ENCODE results near the gene PLXNC1. TPM values are rescaled to one million over a fixed set of nuclear protein-coding genes. Genes with fewer than 3 reads are reported as not detected.

Gene PLXNC1
- polyA plus RNA-seq, 1 donor (not counting 4 experiments of a cell fraction or from before 2014, with no cell fraction given), result 0.17 TPM

DNA sequence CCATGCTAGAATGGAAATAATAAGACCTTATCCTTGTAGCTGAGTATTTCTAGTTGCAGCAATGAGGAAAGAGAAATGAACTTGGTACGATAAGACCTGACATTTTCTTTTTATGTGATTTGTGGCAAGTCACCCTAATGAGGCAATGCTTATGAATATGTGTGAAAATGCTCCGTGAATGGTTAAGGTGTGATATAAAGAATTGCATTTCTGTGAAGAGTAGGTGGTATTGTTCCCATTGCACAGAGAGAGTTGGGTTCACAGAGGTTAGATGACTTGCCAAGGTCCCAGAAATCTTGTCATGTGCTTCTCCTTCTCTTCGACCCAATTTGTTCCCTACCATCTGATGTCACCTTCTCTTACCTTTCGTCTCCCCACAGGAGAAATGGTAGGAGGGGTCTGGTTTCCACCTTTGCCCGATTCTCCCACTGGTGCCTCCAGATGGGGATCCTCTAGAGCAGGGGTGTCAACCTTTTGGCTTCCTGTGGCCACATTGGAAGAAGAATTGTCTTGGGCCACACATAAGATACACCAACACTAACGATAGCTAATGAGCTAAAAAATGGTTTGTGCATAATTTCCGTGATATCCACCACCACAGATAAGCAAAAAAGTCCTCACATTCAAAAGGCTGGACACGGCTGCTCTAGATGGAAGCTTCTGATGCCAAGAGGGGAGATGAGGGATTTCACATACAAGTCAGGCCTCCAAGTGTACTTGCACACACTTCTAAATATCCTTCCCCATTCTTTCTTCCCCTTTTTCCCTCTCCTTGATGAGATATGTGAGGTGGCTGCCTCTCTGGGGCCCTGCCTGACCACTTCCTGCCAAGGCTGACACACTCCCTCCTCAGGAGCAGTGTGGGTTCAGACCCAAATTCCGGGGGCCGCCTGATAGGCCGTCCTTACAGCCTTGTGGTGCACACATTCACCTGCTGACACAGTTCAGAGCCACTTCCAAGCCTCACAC, 96.1 kb downstream of the PLXNC1 start:
- dilution Hi-C loops (cut with MboI; ENCODE audit: extremely low pct_ligation_motif_present, low sequenced_read_pairs), result no loop called here
- Histone ChIP-seq H3K36me3 (ENCODE audit: control insufficient read depth in 2 of 2, extremely low read depth in 1 of 2, insufficient read depth in 2 of 2, low read length in 2 of 2) (no peaks in the 10 kb centered on the region), H3K27ac (ENCODE audit: control insufficient read depth, insufficient read depth, low read length) (no peak overlapping the region), H3K9me1 (ENCODE audit: control insufficient read depth, extremely low read depth, insufficient read depth, low read length) (no peaks in the 10 kb centered on the region), H3K79me2 (ENCODE audit: control insufficient read depth, insufficient read depth, low read length) (no peaks in the 10 kb centered on the region), H3K4me3 (ENCODE audit: control insufficient read depth in 2 of 3, extremely low read depth in 1 of 3, insufficient read depth in 2 of 3, low read depth in 1 of 3, low read length in 3 of 3) (no peak overlapping the region), H3K9me3 (ENCODE audit: control insufficient read depth, low read depth, low read length) (no peaks in the 10 kb centered on the region), H2AFZ (ENCODE audit: control insufficient read depth, low read length) (no peak overlapping the region), H3K27me3 (ENCODE audit: control insufficient read depth, extremely low read depth, insufficient read depth, low read length) (peaks cover 3% of the 10 kb centered on the region), H3K4me1 (ENCODE audit: control insufficient read depth, extremely low read depth, insufficient read depth, low read length) (no peaks in the 10 kb centered on the region), H4K20me1 (ENCODE audit: control insufficient read depth, extremely low read depth, insufficient read depth, low read length) (no peaks in the 10 kb centered on the region), H3K9ac (ENCODE audit: control insufficient read depth, extremely low read depth, insufficient read depth, low read length) (no peak overlapping the region), H3K4me2 (ENCODE audit: control insufficient read depth, extremely low read depth, insufficient read depth, low read depth, low read length) (no peak overlapping the region)
- FAIRE-seq (no peak), DNase-seq (ENCODE audit: low read depth, low spot score) (no peak)
- TF ChIP-seq, protein P1, sequence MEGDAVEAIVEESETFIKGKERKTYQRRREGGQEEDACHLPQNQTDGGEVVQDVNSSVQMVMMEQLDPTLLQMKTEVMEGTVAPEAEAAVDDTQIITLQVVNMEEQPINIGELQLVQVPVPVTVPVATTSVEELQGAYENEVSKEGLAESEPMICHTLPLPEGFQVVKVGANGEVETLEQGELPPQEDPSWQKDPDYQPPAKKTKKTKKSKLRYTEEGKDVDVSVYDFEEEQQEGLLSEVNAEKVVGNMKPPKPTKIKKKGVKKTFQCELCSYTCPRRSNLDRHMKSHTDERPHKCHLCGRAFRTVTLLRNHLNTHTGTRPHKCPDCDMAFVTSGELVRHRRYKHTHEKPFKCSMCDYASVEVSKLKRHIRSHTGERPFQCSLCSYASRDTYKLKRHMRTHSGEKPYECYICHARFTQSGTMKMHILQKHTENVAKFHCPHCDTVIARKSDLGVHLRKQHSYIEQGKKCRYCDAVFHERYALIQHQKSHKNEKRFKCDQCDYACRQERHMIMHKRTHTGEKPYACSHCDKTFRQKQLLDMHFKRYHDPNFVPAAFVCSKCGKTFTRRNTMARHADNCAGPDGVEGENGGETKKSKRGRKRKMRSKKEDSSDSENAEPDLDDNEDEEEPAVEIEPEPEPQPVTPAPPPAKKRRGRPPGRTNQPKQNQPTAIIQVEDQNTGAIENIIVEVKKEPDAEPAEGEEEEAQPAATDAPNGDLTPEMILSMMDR (optimal IDR thresholded peaks at IDR 0.05 in 1 of 3, IDR thresholded peaks at IDR 0.05 in 1 of 3, conservative IDR thresholded peaks at IDR 0.05 in 1 of 3; ENCODE audit: extremely low read depth in 1 of 3, insufficient read depth in 2 of 3, low read length in 3 of 3), result no peak
- TF ChIP-seq EZH2 (IDR thresholded peaks at IDR 0.05; ENCODE audit: low read length), result no peak

DNA sequence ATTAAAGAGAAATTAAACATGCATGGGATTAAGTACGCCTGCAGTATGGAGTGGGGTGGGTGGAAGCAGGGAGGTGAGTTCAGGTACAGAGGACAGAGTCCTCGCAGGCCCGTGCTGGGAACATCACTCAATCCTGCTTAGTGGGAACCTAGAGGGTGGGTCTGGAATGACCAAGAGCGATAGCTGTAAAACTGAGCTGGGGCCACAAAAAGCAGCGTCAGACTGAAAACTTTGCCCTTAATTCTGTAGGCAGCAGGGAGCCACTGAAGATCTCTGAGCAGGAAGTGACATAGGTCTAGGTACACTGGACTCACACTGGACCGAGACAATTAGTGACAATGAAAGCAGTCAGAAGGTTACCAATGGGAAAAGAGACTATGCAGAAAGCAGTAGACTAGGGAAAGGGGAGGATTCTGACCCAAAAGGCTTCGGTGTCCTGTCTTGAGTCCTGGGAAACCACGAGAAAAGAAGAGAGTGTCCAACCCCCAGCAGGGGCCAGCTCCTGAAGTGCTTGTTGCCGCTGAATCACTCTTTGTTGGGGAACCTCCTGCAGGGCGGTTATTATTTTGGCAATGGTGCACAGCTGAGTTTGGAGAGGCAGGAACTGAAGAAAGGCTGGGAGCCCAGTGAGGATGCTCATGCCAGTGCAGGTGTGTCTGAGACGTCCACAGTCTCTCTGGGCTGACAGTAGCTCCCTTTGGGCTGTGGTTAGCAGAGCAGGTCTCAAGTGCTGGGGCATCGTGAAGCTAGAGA, 97.4 kb downstream of the PLXNC1 start:
- H3K4me3 ChIP-seq (ENCODE audit: control insufficient read depth in 2 of 3, extremely low read depth in 1 of 3, insufficient read depth in 2 of 3, low read depth in 1 of 3, low read length in 3 of 3), result no peak overlapping the region
- H2AFZ ChIP-seq (ENCODE audit: control insufficient read depth, low read length), result no peak overlapping the region
- H3K9me1 ChIP-seq (ENCODE audit: control insufficient read depth, extremely low read depth, insufficient read depth, low read length), result no peaks in the 10 kb centered on the region
- H3K27ac ChIP-seq (ENCODE audit: control insufficient read depth, insufficient read depth, low read length), result no peak overlapping the region
- no peaks in the 10 kb centered on the region for H3K27me3 ChIP-seq (ENCODE audit: control insufficient read depth, extremely low read depth, insufficient read depth, low read length)
- no peaks in the 10 kb centered on the region for H3K4me1 ChIP-seq (ENCODE audit: control insufficient read depth, extremely low read depth, insufficient read depth, low read length)
- no peak overlapping the region for H3K9ac ChIP-seq (ENCODE audit: control insufficient read depth, extremely low read depth, insufficient read depth, low read length)
- no peaks in the 10 kb centered on the region for H4K20me1 ChIP-seq (ENCODE audit: control insufficient read depth, extremely low read depth, insufficient read depth, low read length)
- no peak overlapping the region for H3K4me2 ChIP-seq (ENCODE audit: control insufficient read depth, extremely low read depth, insufficient read depth, low read depth, low read length)
- no peaks in the 10 kb centered on the region for H3K79me2 ChIP-seq (ENCODE audit: control insufficient read depth, insufficient read depth, low read length)
- H3K36me3 ChIP-seq (ENCODE audit: control insufficient read depth in 2 of 2, extremely low read depth in 1 of 2, insufficient read depth in 2 of 2, low read length in 2 of 2), result no peaks in the 10 kb centered on the region
- dilution Hi-C loops (cut with MboI; ENCODE audit: extremely low pct_ligation_motif_present, low sequenced_read_pairs), result no loop called here
- FAIRE-seq, result no peak
- TF ChIP-seq, protein P1 (optimal IDR thresholded peaks at IDR 0.05 in 1 of 3, IDR thresholded peaks at IDR 0.05 in 1 of 3, conservative IDR thresholded peaks at IDR 0.05 in 1 of 3; ENCODE audit: extremely low read depth in 1 of 3, insufficient read depth in 2 of 3, low read length in 3 of 3), result no peak
- TF ChIP-seq EZH2 (IDR thresholded peaks at IDR 0.05; ENCODE audit: low read length), result no peak
- DNase-seq (ENCODE audit: low read depth, low spot score), result no peak
- H3K9me3 ChIP-seq (ENCODE audit: control insufficient read depth, low read depth, low read length), result no peaks in the 10 kb centered on the region
